Fibroblast of pulmonary artery (primary cell): Measurements from ENCODE around the gene CHTF8.
"Not testable (repeated sequence)": the region's sequence is repeated elsewhere in the genome, so short reads cannot be mapped to it uniquely, and the experiment has no call there.

ENCODE experiments used
- DNase-seq: peaks from one replicate; pipeline ENCODE4 v3.0.0-alpha.2; 2010; ENCODE audit warnings: low read depth
- H3K4me3 ChIP-seq: replicated peaks from 2 replicates; pipeline ENCODE4 v1.5.1; 2011; ENCODE audit warnings: low read depth, mild to moderate bottlenecking, control low read depth, low read length, moderate library complexity
- CTCF ChIP-seq: IDR thresholded peaks from 2 replicates; pipeline ENCODE4 v1.5.1; 2011; ENCODE audit warnings: mild to moderate bottlenecking, control low read depth, low read length, inconsistent platforms; ENCODE audit errors: missing control alignments

CHTF8 gene

DNA sequence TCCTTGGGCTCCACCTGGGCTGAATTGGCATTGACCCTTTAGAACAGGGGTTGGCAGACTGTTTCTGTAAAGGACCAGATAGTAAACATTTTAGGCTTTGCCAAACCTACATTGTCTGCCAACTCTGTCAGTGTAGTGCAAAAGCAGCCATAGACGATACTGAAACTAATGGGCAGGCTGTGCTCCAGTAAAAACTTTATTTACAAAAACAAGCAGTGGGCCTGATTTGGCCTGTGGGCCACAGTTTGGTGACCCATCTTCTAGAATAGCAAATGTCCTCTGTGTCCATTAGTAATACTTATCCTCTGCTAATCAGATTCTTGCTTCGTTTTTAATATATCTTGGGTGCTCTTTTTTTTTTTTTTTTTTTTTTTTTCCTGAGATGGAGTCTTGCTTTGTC lies 6.2 kb upstream of the CHTF8 start:
- no peak overlapping the region for H3K4me3 ChIP-seq
- DNase-seq: no peak
- TF ChIP-seq CTCF: no peak

- H3K4me3 ChIP-seq: peak overlapping the region; percentile 99
- no peak for DNase-seq
- TF ChIP-seq CTCF: no peak
Measured at GRCh38 chr16:69133373-69133954, 1.1 kb upstream of the CHTF8 start.

DNA sequence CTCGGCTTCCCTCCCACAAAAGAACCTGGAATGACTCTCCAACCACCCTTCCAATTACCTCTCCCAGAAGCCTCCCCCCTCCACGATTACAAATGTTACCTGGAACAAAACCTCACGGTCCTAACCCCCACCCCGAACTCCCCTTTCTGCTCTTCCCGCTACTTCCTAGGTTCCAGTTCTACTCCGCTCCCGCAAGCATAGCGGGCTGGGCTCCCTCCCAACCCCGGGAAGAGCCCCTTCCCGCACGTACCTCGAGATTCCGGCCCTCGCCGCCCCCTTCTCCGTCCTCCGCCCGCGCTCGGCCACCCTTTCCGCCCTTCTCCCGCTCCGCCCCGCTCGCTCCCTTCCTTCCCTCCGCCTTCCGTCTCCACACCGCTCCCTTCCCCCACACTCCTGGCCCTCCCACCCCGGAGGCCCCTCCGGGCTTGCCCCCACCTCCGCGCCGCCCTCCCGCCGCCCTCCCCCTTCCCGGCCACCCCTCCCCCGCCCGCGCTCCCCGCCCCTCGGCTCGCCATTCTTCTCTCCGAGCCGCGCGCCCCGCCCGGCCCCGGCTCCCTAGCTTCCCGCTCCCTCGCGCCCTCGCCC lies 457 bp downstream of the CHTF8 start:
- no peak for TF ChIP-seq CTCF
- peak; percentile 87 for DNase-seq
- H3K4me3 ChIP-seq: peak overlapping the region; percentile 99

DNA sequence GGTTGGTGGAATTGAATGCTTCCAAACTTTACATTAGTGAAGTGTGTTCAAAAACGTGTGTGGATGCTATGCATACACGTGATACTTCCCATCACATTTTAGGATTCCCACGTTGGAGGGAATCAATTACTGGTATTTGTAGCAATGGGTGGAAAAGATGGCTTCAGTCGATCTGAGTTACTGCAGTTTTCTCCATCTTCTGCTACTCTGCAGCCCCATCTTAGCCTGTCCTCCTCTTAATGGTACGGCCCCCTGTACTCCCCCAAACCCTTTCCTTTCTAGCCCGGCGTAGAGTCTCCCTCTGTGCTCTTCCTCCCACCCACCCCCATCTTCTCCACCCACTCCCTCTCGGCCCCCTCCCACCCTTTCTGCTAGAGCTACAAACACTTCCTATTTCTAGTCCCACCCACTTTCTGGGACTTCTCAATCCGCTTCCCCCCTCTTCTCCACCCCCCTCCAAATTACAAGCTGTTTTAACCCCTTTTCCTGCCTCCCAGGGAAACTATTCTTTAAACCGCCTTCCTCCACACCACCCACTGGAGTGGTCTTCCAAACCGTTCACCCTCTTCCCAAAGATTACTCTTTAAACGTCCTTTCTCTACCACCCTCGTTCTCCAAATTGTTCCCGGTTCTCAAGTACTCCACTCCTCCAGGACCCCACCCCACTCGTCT lies 1.1 kb downstream of the CHTF8 start:
- TF ChIP-seq CTCF: no peak
- H3K4me3 ChIP-seq: peak overlapping the region; percentile 99
- DNase-seq: no peak

- TF ChIP-seq CTCF: no peak
- no peak for DNase-seq
- peak overlapping the region; percentile 99 for H3K4me3 ChIP-seq
Measured at GRCh38 chr16:69130461-69130860, 1.9 kb downstream of the CHTF8 start.

- TF ChIP-seq CTCF: no peak
- H3K4me3 ChIP-seq: no peak overlapping the region
- DNase-seq: no peak
Measured at GRCh38 chr16:69127966-69128510, 4.3 kb downstream of the CHTF8 start.

GRCh38 chr16:69126801-69127200 lies 5.6 kb downstream of the CHTF8 start:
- DNase-seq, H3K4me3 ChIP-seq: not testable (repeated sequence)
